Measurements from ENCODE around the gene SURF6.

The SURF6 gene

GRCh38 chr9:133367221-133367620 is 31.2 kb upstream of the SURF6 start:
- DNase-seq = no peak

DNA sequence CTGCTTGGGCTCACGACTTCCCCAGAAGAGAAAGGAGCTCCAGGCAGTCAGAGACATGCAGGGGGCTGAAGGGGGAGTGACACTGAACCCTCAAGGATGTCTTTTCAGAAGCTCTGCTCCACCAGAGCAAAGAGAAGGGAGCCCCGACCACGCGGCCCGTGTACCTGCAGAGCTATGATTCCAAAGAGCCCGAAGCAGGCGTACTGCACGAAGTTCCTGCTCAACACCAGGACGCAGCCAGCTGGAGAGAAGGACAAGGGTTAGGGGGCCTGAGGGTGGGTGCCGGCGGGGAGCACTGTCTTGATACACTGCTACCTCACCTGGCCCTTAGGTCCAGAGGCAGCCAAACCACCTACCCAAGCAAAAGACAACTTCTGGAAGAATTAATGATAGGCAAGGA is 30.4 kb upstream of the SURF6 start:
- no peak for DNase-seq

- DNase-seq = no peak
Measured at GRCh38 chr9:133362359-133363044, 26.5 kb upstream of the SURF6 start.

DNA sequence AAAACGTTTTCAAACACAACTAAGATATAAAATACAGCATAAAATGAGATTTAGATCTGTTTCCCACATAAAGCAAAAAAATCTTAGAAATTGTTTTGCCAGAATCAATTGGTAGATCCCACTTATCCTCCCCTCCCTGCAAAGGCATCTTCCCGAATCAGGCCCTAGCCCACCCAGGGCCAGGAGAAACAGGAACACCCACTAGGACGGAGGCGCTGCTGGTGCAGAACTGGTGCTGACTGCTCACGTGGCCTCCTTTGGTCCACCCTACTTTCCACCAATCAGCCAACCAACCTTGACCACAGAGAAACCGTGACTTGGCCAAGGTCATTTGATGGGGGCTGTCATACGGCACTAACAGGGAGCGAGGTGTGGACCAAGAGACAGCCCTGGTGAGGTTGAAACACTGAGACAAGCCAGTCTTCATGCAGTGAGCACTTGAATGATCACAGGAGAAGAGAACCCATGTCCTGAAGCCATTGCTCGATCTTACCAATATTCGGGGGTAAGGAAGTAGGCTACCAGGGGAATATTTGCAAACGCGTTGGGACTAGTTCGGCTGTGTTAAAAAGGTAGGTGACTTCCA is 25.6 kb upstream of the SURF6 start:
- no peak for DNase-seq

- DNase-seq = no peak
Measured at GRCh38 chr9:133360400-133361393, 24.7 kb upstream of the SURF6 start.

DNA sequence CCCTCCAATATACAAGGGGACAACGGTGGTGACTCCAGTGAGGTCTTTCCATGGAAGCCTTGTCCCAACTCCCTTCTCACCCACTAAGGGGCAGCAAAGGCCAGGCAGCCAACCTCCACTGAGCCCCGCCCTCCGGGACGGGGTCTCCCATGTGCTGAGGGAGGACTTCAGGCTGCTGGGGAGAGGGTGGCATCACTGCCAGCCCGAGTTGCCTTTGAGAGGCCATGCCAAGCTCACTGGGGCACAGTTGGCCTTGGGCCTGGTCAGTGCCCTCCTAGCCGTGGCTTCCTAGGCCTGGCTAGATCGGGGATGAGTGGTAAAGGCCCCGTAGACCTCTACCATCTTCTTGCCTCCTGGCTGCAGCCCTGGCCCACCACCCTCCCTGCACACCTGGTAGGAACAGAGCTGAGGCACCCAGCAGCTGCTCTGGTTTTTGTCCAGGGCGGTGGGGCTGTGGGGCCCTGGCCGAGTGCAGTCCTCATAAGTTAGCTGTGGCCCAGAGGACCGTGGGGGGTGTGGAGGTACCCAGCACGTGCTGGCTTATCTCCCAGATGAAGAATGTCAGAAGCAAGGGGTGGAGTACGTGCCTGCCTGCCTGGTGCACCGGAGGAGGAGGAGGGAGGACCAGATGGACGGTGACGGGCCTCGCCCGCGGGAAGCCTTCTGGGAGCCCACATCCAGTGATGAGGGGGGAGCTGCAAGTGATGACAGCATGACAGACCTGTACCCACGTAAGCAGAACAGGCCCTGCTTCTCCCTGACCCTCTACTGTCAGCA is 23.6 kb upstream of the SURF6 start:
- DNase-seq = no peak

GRCh38 chr9:133357656-133358055 is 21.7 kb upstream of the SURF6 start:
- no peak for DNase-seq

GRCh38 chr9:133356391-133357091 is 20.6 kb upstream of the SURF6 start, which contains the start of the genes SURF1 and SURF2:
Gene SURF1 (minus strand): TSS chr9:133356487. CDS start chr9:133356453, 34 bp downstream.
Gene SURF2 (plus strand): TSS chr9:133356550. CDS start chr9:133356593, 43 bp downstream.
- DNase-seq = peak; percentile 47

DNA sequence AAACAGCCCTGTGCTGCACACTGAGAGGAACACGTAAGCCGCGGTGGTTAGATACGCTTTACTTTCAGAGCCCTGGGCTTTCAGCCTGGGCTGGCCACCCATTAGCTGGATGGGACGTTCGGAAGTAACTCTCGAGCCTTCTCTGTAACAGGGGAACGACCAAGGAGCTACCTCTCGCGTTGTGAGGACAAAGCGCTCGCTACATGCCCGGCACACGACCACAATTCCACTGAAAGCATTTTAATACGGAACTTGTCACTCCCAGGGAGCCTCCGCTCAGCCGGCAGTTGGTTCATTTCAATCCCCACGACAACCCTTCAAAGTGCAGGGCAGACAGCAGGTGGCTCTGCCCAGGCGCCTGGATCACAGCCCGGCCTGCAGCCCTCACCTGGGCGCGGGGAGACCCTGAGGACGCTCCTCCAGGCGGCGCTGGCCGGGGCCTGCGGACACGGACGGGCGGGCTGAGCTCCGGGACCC is 19.9 kb upstream of the SURF6 start:
- no peak for DNase-seq

GRCh38 chr9:133354766-133355165 is 18.8 kb upstream of the SURF6 start:
- DNase-seq = no peak

GRCh38 chr9:133353548-133353947 is 17.6 kb upstream of the SURF6 start:
- DNase-seq = no peak

DNA sequence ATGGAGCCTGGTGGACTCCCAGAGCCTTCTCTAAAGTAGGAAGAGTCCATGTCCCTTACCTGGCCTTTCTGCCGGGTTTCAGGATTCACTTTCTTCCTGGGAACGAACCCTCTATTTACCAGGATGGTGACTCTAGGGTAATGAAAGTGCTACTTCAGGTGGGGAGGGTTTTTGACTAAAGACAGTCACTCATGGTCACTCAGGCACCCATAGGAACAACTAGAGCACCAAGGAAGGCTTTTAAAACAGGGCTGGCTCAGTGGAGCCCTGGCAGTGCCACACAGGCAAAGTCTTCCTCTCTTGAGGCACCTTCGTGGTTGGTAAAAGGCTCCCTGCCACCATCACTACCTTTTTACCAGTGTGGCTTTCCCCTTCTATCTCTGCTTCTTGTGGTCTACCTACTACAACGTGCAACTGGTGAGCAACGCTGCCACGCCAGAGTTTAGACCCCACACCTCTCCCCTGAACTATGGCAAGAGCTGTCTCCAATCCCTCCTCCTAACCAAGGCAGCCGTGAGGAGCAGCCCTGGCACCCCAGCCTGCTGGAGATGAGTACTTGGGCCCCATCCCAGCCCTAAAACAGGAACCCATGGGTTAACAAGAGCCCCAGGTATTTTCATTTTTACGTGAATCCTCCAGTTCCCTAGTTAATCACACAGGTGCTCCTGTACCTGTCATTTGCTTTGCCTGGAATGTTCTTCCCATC is 16.8 kb upstream of the SURF6 start:
- no peak for DNase-seq

GRCh38 chr9:133351908-133352634 is 16.1 kb upstream of the SURF6 start:
- DNase-seq = no peak

DNA sequence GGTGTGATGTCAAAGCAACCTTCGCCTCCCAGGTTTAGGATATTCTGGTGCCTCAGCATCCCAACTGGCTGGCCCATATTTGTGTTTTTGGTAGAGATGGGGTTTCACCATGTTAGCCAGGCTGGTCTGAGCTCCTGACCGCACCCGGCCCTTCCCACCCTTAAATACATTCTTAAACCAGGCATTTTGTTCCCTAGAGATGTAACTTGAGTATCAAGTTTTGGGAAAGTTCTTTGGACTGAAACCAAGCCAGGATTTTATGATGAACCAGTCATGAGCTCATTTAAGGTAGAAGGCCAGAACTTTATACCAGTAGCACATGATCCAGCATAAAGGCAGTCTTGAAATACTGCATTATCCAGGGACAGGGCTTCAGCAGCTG is 15.5 kb upstream of the SURF6 start:
- DNase-seq = no peak

- no peak for DNase-seq
Measured at GRCh38 chr9:133349965-133350616, 14.1 kb upstream of the SURF6 start.

DNA sequence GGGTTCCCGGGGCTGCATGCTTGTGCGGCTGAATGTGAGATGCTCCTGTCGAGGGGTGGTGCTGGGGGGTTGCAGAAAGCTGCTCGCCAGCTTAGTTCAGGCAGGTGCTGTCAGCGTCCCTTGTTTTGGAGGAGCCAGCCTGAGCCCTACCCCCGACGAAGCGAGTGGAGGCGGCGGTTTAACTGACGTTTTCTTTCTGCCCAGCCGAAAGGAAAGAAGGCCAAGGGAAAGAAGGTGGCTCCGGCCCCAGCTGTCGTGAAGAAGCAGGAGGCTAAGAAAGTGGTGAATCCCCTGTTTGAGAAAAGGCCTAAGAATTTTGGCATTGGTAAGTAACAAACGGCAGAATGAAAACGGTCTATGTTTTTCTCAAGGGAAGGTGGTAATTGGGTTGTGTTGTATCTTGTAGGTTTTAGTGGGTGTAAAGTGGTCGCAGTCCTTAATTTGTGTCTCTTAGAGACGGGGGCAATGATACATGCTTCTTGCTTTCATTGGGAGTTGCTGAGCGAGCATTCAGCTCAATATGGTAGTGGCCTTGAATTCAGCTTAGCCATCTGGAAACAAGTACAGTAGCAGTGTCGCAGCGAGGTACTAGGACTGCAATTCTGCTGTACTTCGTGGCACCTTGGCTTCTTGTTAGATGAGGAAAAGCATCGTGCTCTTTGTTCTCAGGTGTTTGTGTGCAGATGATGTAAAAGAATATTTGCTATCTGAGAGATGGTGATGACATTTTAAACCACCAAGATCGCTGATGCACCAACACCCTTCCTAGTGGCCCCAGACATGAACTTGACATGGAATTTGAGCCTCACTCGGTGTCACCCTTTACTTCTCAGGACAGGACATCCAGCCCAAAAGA is 13.0 kb upstream of the SURF6 start:
- no peak for DNase-seq

GRCh38 chr9:133347985-133348717 is 12.2 kb upstream of the SURF6 start, which contains the start of the genes MED22 and RPL7A:
Gene MED22 (minus strand): TSS chr9:133348131. CDS start chr9:133346662, 1,469 bp downstream.
Gene RPL7A (plus strand): TSS chr9:133348218. CDS start chr9:133348244, 26 bp downstream.
- peak; percentile 79 for DNase-seq

DNA sequence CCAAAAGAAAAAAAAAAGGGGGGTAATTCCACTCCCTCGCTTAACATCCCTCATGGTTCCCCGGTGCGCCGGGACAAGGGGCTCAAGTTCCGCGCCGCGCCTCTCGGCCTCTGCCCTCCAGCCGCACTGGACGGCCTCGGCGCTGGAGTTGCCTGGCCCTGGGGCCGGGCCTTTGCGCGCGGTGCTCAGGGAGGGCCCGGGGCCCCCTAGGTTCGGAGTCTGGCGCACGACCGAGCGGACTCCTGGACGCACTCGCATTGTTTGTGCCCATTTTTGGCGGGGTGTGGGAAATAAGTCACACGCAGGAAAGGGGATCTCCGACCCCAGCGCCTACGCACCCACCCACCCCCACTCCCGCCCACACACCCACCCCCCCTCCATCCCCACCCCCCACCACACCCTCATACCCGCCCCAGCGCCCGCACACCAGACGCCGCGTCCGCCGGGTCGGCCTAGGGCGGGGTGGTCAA is 11.6 kb upstream of the SURF6 start:
- no peak for DNase-seq
